HCT116 (cell line): ENCODE results near the gene UBE3B.

Source experiments
- CBX3 ChIP-seq: IDR thresholded peaks from 2 replicates; pipeline ENCODE4 v1.6.1; 2012; ENCODE audit warnings: low read depth
- CTCF ChIP-seq, 3 experiments: fragments of 200-600 bp in 1 of 3; sonication (generic) in 1 of 3; IDR thresholded peaks in 2 of 3; conservative IDR thresholded peaks in 1 of 3; 2 replicates each; pipeline ENCODE4 v1.5.1; 2012 to 2017; ENCODE audit warnings: low read depth in 2 of 3, low read length in 2 of 3, antibody characterized with exemption in 1 of 3, borderline replicate concordance in 1 of 3, control low read depth in 1 of 3, mild to moderate bottlenecking in 1 of 3, mixed read lengths in 1 of 3, mixed run types in 1 of 3, moderate library complexity in 1 of 3; ENCODE audit not compliant: insufficient read depth in 1 of 3
- EGR1 ChIP-seq: IDR thresholded peaks from 2 replicates; pipeline ENCODE4 v1.6.1; 2012; ENCODE audit warnings: low read depth
- EZH2 ChIP-seq: fragments of 200-600 bp; sonication (generic); IDR thresholded peaks from 2 replicates; pipeline ENCODE4 v1.6.1; 2017; ENCODE audit warnings: antibody characterized with exemption, mixed run types
- EZH2phosphoT487 ChIP-seq: fragments of 200-600 bp; IDR thresholded peaks from 2 replicates; pipeline ENCODE4 v1.6.1; 2018; ENCODE audit warnings: antibody characterized with exemption, borderline replicate concordance
- POLR2A ChIP-seq: IDR thresholded peaks from 2 replicates; pipeline ENCODE4 v1.7.0; 2011; ENCODE audit warnings: borderline replicate concordance; ENCODE audit not compliant: insufficient read depth, insufficient read length; ENCODE audit errors: extremely low read depth
- SRF ChIP-seq: IDR thresholded peaks from 2 replicates; pipeline ENCODE4 v1.6.1; 2012; ENCODE audit warnings: low read depth
- ZFX ChIP-seq: fragments of 450-650 bp; IDR thresholded peaks from 2 replicates; pipeline ENCODE4 v1.6.1; 2017
- ZNF274 ChIP-seq: fragments of 200-500 bp; sonication (Bioruptor generic); IDR thresholded peaks from 2 replicates; pipeline ENCODE4 v1.6.1; 2014; ENCODE audit warnings: mild to moderate bottlenecking, low read depth, low read length, inconsistent platforms

- TF ChIP-seq POLR2A (no peak), CTCF (IDR thresholded peaks at IDR 0.05 in 2 of 3, conservative IDR thresholded peaks at IDR 0.05 in 1 of 3; ENCODE audit: borderline replicate concordance in 1 of 3, insufficient read depth in 1 of 3, low read depth in 2 of 3, low read length in 2 of 3) (no peak), EZH2phosphoT487 (no peak), SRF (no peak), ZFX (no peak), ZNF274 (no peak), EZH2 (no peak), CBX3 (no peak), EGR1 (no peak)
Measured at GRCh38 chr12:109567967-109568366, 90.5 kb downstream of the UBE3B start.
